Suprapubic skin (tissue), 4 donors: ENCODE results near the gene TRNP1. TPM values are rescaled to one million over a fixed set of nuclear protein-coding genes. Genes with fewer than 3 reads are reported as not detected.

ENCODE experiments used
- DNase-seq, 2 donors: peaks; one replicate each; pipeline ENCODE4 v3.0.0-alpha.2; 2019; ENCODE audit warnings: low spot score in 2 of 2
- H3K27ac ChIP-seq: fragments of 200-600 bp; sonication (generic); one replicate; pipeline ENCODE4 v1.5.1; 2019
- H3K27me3 ChIP-seq: fragments of 200-600 bp; sonication (generic); one replicate; pipeline ENCODE4 v1.5.1; 2019
- H3K36me3 ChIP-seq: fragments of 200-600 bp; sonication (generic); one replicate; pipeline ENCODE4 v1.5.1; 2019
- H3K4me1 ChIP-seq: fragments of 200-600 bp; sonication (generic); one replicate; pipeline ENCODE4 v1.5.1; 2019
- H3K4me3 ChIP-seq: fragments of 200-600 bp; sonication (generic); one replicate; pipeline ENCODE4 v1.5.1; 2019; ENCODE audit warnings: mild to moderate bottlenecking
- H3K9me3 ChIP-seq: fragments of 200-600 bp; sonication (generic); one replicate; pipeline ENCODE4 v1.5.1; 2019
- CTCF ChIP-seq, 2 donors: fragments of 200-600 bp in 1 of 2; fragments of 450-650 bp in 1 of 2; sonication (generic) in 1 of 2; IDR thresholded peaks; one replicate each; pipeline ENCODE4 v1.5.1; 2016 to 2019; ENCODE audit warnings: antibody characterized with exemption in 2 of 2, mild to moderate bottlenecking in 1 of 2, moderate library complexity in 1 of 2
- EP300 ChIP-seq: sonication (generic); formaldehyde crosslinking; IDR thresholded peaks from one replicate; pipeline ENCODE4 v1.6.1; 2017; ENCODE audit warnings: antibody characterized with exemption
- POLR2A ChIP-seq, 2 donors: fragments of 450-650 bp; IDR thresholded peaks; one replicate each; pipeline ENCODE4 v1.6.1; 2017; ENCODE audit warnings: antibody characterized with exemption in 2 of 2, mild to moderate bottlenecking in 2 of 2, moderate library complexity in 2 of 2
- POLR2AphosphoS5 ChIP-seq, 3 donors: sonication (generic); formaldehyde crosslinking; IDR thresholded peaks; one replicate each; pipeline ENCODE4 v1.6.1; 2017; ENCODE audit warnings: antibody characterized with exemption in 3 of 3
- WGBS: methylation state at CpG from one replicate; pipeline ENCODE4 v1.1.5; 2018; 5-methylcytosine and 5-hydroxymethylcytosine counted together
- total RNA-seq, 4 donors: library from RNA; depleted of rRNA; stranded (reverse); fragments of >200 nt; gene quantifications; one replicate each; pipeline ENCODE4 v1.1.0, GENCODE V29; 2016

Gene TRNP1
- total RNA-seq, 4 donors from 2014 or later: 7.9 to 41.7 (median 28.4) TPM

GRCh38 chr1:26949266-26949925 is 44.1 kb upstream of the TRNP1 start:
- TF ChIP-seq POLR2A (IDR thresholded peaks at IDR 0.05) (no peak), EP300 (no peak), POLR2AphosphoS5 (IDR thresholded peaks at IDR 0.05) (no peak)
- Histone ChIP-seq H3K36me3 (peaks cover 47% of the 10 kb centered on the region), H3K27me3 (peaks cover 2% of the 10 kb centered on the region), H3K27ac (no peak overlapping the region), H3K4me3 (no peak overlapping the region), H3K4me1 (no peaks in the 10 kb centered on the region), H3K9me3 (no peaks in the 10 kb centered on the region)
- DNase-seq: no peak
- 78% methylated on average over 1 of the region's 1 CpG for WGBS

- Histone ChIP-seq H3K4me1 (no peaks in the 10 kb centered on the region), H3K27me3 (peaks cover 3% of the 10 kb centered on the region), H3K27ac (no peak overlapping the region), H3K4me3 (no peak overlapping the region), H3K9me3 (no peaks in the 10 kb centered on the region), H3K36me3 (peaks cover 41% of the 10 kb centered on the region)
- no peak for DNase-seq
- TF ChIP-seq POLR2A (IDR thresholded peaks at IDR 0.05) (no peak), CTCF (IDR thresholded peaks at IDR 0.05) (no peak), POLR2AphosphoS5 (IDR thresholded peaks at IDR 0.05) (no peak), EP300 (no peak)
- 44% methylated on average over 3 of the region's 3 CpGs for WGBS
These were observed 43.6 kb upstream of the TRNP1 start for GRCh38 chr1:26949926-26950319.

GRCh38 chr1:26950602-26951001 is 42.9 kb upstream of the TRNP1 start:
- Histone ChIP-seq H3K36me3 (peaks cover 35% of the 10 kb centered on the region), H3K27ac (no peak overlapping the region), H3K4me3 (no peak overlapping the region), H3K27me3 (peaks cover 3% of the 10 kb centered on the region), H3K9me3 (no peaks in the 10 kb centered on the region), H3K4me1 (no peaks in the 10 kb centered on the region)
- 72% methylated on average over 8 of the region's 8 CpGs for WGBS
- DNase-seq: no peak
- no peak for TF ChIP-seq POLR2AphosphoS5 (IDR thresholded peaks at IDR 0.05)
- no peak for TF ChIP-seq EP300
- no peak for TF ChIP-seq CTCF (IDR thresholded peaks at IDR 0.05)
- no peak for TF ChIP-seq POLR2A (IDR thresholded peaks at IDR 0.05)

- DNase-seq: no peak
- Histone ChIP-seq H3K9me3 (no peaks in the 10 kb centered on the region), H3K4me3 (no peak overlapping the region), H3K36me3 (peaks cover 29% of the 10 kb centered on the region), H3K4me1 (no peaks in the 10 kb centered on the region), H3K27me3 (peaks cover 3% of the 10 kb centered on the region), H3K27ac (no peak overlapping the region)
- TF ChIP-seq EP300 (no peak), POLR2AphosphoS5 (IDR thresholded peaks at IDR 0.05) (no peak), CTCF (IDR thresholded peaks at IDR 0.05) (no peak), POLR2A (IDR thresholded peaks at IDR 0.05) (no peak)
- WGBS: 93% methylated on average over 14 of the region's 14 CpGs
These were observed 42.3 kb upstream of the TRNP1 start for GRCh38 chr1:26951216-26951615.

GRCh38 chr1:26951821-26952497 is 41.5 kb upstream of the TRNP1 start:
- peaks cover 23% of the 10 kb centered on the region for H3K36me3 ChIP-seq
- TF ChIP-seq CTCF (IDR thresholded peaks at IDR 0.05) (no peak), POLR2A (IDR thresholded peaks at IDR 0.05) (no peak), EP300 (no peak)
- H3K27ac ChIP-seq: no peak overlapping the region
- H3K9me3 ChIP-seq: no peaks in the 10 kb centered on the region
- WGBS: 100% methylated on average over 2 of the region's 24 CpGs
- no peak for DNase-seq
- H3K4me1 ChIP-seq: no peaks in the 10 kb centered on the region
- peaks cover 5% of the 10 kb centered on the region for H3K27me3 ChIP-seq
- no peak overlapping the region for H3K4me3 ChIP-seq
